DOHH2 (cell line): ENCODE results near the gene GIMAP7.

Experiments used
- H3F3A ChIP-seq: fragments of 200-600 bp; sonication (generic), shearing (Covaris generic); 2 replicates; pipeline ENCODE4 v1.6.0; 2016; ENCODE audit warnings: antibody characterized with exemption, mild to moderate bottlenecking; ENCODE audit not compliant: control insufficient read depth, insufficient read depth
- H3K27ac ChIP-seq: fragments of 200-600 bp; sonication (generic); 2 replicates; pipeline ENCODE4 v1.5.1; 2014; ENCODE audit warnings: low read depth, mild to moderate bottlenecking, low read length, moderate library complexity
- H3K27me3 ChIP-seq: fragments of 200-600 bp; sonication (generic); 2 replicates; pipeline ENCODE4 v1.6.1; 2014; ENCODE audit warnings: mild to moderate bottlenecking, low read length, mixed read lengths; ENCODE audit not compliant: control insufficient read depth
- H3K36me3 ChIP-seq: fragments of 200-600 bp; sonication (generic); 2 replicates; pipeline ENCODE4 v1.6.1; 2014; ENCODE audit warnings: mild to moderate bottlenecking, low read length, moderate library complexity, mixed read lengths; ENCODE audit not compliant: control insufficient read depth
- H3K4me1 ChIP-seq: fragments of 200-600 bp; sonication (generic); 2 replicates; pipeline ENCODE4 v1.6.1; 2014; ENCODE audit warnings: mild to moderate bottlenecking, low read length, mixed read lengths; ENCODE audit not compliant: control insufficient read depth
- H3K4me2 ChIP-seq: fragments of 200-600 bp; sonication (generic); 2 replicates; pipeline ENCODE4 v1.6.0; 2014; ENCODE audit warnings: mild to moderate bottlenecking, low read length, moderate library complexity
- H3K4me3 ChIP-seq: fragments of 200-600 bp; sonication (generic); 2 replicates; pipeline ENCODE4 v1.5.1; 2014; ENCODE audit warnings: mild to moderate bottlenecking, low read length, mixed read lengths
- H3K79me2 ChIP-seq: fragments of 200-600 bp; sonication (generic); 2 replicates; pipeline ENCODE4 v1.6.1; 2014; ENCODE audit warnings: mild to moderate bottlenecking, low read length, mixed read lengths; ENCODE audit not compliant: control insufficient read depth
- H3K9me2 ChIP-seq: fragments of 200-600 bp; sonication (generic); replicated peaks from 2 replicates; pipeline ENCODE4 v1.6.1; 2014; ENCODE audit warnings: mild to moderate bottlenecking, low read length, mixed read lengths; ENCODE audit not compliant: control insufficient read depth
- H3K9me3 ChIP-seq: fragments of 200-600 bp; sonication (generic); 2 replicates; pipeline ENCODE4 v1.6.1; 2014; ENCODE audit warnings: antibody characterized with exemption, low read length, mixed read lengths; ENCODE audit not compliant: control insufficient read depth, insufficient read depth
- H4K20me1 ChIP-seq: fragments of 200-600 bp; sonication (generic); 2 replicates; pipeline ENCODE4 v1.6.0; 2014; ENCODE audit warnings: low read depth, mild to moderate bottlenecking, antibody characterized with exemption, low read length, moderate library complexity; ENCODE audit not compliant: control insufficient read depth, insufficient read depth
- EZH2phosphoT487 ChIP-seq: fragments of 200-600 bp; sonication (generic); IDR thresholded peaks from 2 replicates; pipeline ENCODE4 v1.6.1; 2017; ENCODE audit warnings: borderline replicate concordance, mild to moderate bottlenecking, antibody characterized with exemption, low read length, moderate library complexity, mixed read lengths
- TF ChIP-seq, protein P1 (sequence below): fragments of 200-600 bp; sonication (generic); IDR thresholded peaks from one replicate; pipeline ENCODE4 v1.5.1; 2014; ENCODE audit warnings: antibody characterized with exemption, mild to moderate bottlenecking, low read depth, low read length; ENCODE audit not compliant: poor library complexity, severe bottlenecking

Gene GIMAP7

DNA sequence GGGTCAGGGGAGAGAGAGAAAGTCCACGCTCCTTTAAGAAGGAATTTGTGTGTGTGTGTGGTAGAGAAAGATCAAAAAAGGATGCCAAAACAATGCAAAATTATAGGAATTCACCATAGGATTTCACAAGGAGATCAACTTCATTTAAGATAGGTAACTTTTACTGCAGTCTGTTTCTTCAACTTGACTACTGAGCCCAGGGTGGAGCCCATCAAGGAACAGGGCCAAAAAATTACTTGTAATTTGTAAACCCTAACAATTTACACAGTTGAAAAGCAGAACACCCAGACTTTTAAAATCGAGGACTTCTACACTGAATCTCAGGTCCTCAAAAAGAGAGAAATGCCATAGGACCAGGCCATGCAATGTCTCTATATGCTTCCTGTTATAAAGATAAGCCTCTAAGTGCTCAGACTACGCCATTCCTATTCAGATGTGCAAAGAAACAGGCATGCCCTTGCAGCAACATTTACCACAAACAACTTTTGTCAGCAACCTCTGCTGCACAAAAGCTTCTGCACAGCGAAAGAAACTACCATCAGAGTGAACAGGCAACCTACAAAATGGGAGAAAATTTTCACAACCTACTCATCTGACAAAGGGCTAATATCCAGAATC lies 42.0 kb downstream of the GIMAP7 start:
- Histone ChIP-seq H3K4me2 (no peak overlapping the region), H3F3A (no peaks in the 10 kb centered on the region), H4K20me1 (no peaks in the 10 kb centered on the region), H3K4me1 (no peaks in the 10 kb centered on the region), H3K36me3 (no peaks in the 10 kb centered on the region), H3K9me2 (no peaks in the 10 kb centered on the region), H3K27me3 (no peaks in the 10 kb centered on the region), H3K4me3 (no peak overlapping the region), H3K79me2 (no peaks in the 10 kb centered on the region), H3K27ac (no peak overlapping the region), H3K9me3 (no peaks in the 10 kb centered on the region; the same call in 1 of the 2 replicates)
- TF ChIP-seq, protein P1, sequence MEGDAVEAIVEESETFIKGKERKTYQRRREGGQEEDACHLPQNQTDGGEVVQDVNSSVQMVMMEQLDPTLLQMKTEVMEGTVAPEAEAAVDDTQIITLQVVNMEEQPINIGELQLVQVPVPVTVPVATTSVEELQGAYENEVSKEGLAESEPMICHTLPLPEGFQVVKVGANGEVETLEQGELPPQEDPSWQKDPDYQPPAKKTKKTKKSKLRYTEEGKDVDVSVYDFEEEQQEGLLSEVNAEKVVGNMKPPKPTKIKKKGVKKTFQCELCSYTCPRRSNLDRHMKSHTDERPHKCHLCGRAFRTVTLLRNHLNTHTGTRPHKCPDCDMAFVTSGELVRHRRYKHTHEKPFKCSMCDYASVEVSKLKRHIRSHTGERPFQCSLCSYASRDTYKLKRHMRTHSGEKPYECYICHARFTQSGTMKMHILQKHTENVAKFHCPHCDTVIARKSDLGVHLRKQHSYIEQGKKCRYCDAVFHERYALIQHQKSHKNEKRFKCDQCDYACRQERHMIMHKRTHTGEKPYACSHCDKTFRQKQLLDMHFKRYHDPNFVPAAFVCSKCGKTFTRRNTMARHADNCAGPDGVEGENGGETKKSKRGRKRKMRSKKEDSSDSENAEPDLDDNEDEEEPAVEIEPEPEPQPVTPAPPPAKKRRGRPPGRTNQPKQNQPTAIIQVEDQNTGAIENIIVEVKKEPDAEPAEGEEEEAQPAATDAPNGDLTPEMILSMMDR = no peak
- no peak for TF ChIP-seq EZH2phosphoT487

DNA sequence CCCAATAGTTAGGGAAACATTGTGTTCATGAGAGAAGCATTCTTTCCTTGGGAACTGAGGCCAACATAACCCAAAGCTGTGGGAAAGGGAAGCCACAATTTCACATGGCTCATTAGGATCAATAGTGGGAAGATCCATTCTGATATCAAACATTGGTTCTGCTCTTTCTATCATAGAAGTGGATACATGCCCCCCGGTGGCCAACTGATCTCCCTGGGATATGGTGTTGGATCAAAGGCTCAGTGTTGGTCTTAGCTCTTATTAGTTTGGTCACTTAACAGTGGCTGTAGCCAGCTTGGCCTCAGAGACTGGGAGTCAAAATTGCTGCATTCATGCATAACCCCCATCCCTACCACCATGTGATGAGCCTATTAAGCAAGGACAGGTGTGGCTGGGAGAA lies 45.8 kb downstream of the GIMAP7 start:
- H3K4me3 ChIP-seq = no peak overlapping the region
- TF ChIP-seq, protein P1 = no peak
- TF ChIP-seq EZH2phosphoT487 = no peak
- H4K20me1 ChIP-seq = no peaks in the 10 kb centered on the region
- no peaks in the 10 kb centered on the region; the same call in 1 of the 2 replicates for H3K9me3 ChIP-seq
- H3K27ac ChIP-seq = no peak overlapping the region
- no peaks in the 10 kb centered on the region for H3K79me2 ChIP-seq
- no peak overlapping the region for H3K4me2 ChIP-seq
- H3K4me1 ChIP-seq = no peaks in the 10 kb centered on the region
- H3F3A ChIP-seq = no peaks in the 10 kb centered on the region
- H3K27me3 ChIP-seq = no peaks in the 10 kb centered on the region
- no peaks in the 10 kb centered on the region for H3K9me2 ChIP-seq
- no peaks in the 10 kb centered on the region for H3K36me3 ChIP-seq

DNA sequence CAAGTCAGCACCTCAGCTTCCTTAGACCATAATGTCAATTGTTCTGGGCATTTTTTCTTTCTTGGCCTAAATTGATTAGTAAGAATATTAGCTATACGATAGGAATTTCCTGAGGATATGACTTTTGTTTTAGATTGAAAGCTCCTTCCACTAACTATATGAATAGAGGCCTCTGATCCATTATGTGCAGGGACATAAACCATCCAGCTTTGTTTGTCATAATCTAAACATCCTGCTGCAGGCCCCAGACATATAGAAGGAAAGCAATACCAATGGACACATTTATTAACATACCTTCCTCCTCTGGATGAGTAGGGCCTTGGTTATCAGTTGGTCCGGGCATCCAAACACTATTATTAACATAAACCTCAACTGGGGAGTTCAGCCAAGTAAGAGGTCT lies 48.2 kb downstream of the GIMAP7 start:
- Histone ChIP-seq H3K36me3 (no peaks in the 10 kb centered on the region), H3K4me1 (no peaks in the 10 kb centered on the region), H3K9me3 (no peaks in the 10 kb centered on the region; the same call in 1 of the 2 replicates), H3K9me2 (no peaks in the 10 kb centered on the region), H3K27ac (no peak overlapping the region), H3K27me3 (no peaks in the 10 kb centered on the region), H3K4me2 (no peak overlapping the region), H3K4me3 (no peak overlapping the region), H3F3A (no peaks in the 10 kb centered on the region), H3K79me2 (no peaks in the 10 kb centered on the region), H4K20me1 (no peaks in the 10 kb centered on the region)
- no peak for TF ChIP-seq EZH2phosphoT487
- TF ChIP-seq, protein P1 = no peak
